Measurements from ENCODE around the gene TIMM50.
"Not testable (repeated sequence)": the region's sequence is repeated elsewhere in the genome, so short reads cannot be mapped to it uniquely, and the experiment has no call there.

The TIMM50 gene

DNA sequence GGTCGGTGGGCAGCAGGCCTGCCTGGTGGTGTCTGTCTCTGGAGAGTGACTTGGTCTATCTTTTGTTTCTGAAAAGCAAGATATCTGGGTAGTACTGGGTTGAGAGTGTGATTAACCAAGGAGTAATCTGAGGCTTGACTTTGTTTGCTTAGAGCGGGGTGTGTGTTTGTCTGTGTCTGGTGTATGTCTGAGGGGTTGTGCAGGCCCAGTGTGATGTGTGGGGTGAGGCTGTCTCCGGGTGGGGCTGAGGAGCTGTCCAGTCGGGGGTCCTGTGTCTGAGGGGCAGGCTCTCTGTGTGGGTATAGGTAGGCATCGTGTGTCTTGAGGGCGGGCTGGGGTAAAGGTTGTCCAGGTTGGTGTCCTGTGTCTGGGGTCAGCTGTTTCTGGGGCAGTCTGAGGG lies 11.1 kb upstream of the TIMM50 start:
- H3K27ac ChIP-seq (ENCODE audit: low read depth, low read length): no peak overlapping the region
- H3K9me3 ChIP-seq (ENCODE audit: control insufficient read depth in 1 of 2, low read length in 2 of 2): no peaks in the 10 kb centered on the region
- H3K4me1 ChIP-seq (ENCODE audit: control insufficient read depth in 1 of 2, insufficient read depth in 2 of 2, low read length in 2 of 2): no peaks in the 10 kb centered on the region
- H3K27me3 ChIP-seq (ENCODE audit: control insufficient read depth in 1 of 2, insufficient read depth in 2 of 2, low read length in 2 of 2): no peaks in the 10 kb centered on the region
- H3K36me3 ChIP-seq (ENCODE audit: control insufficient read depth in 1 of 2, insufficient read depth in 2 of 2, low read length in 2 of 2): peaks cover 71 to 96% of the 10 kb centered on the region in 2 donors
- H3K9ac ChIP-seq (ENCODE audit: low read depth in 1 of 2, low read length in 2 of 2): no peak overlapping the region
- no peak overlapping the region for H3K4me3 ChIP-seq (ENCODE audit: low read depth in 1 of 2, low read length in 2 of 2)

GRCh38 chr19:39470724-39471339 lies 9.8 kb upstream of the TIMM50 start:
- no peak overlapping the region for H3K27ac ChIP-seq (ENCODE audit: low read depth, low read length)
- no peaks in the 10 kb centered on the region for H3K9me3 ChIP-seq (ENCODE audit: control insufficient read depth in 1 of 2, low read length in 2 of 2)
- peaks cover 69 to 94% of the 10 kb centered on the region in 2 donors for H3K36me3 ChIP-seq (ENCODE audit: control insufficient read depth in 1 of 2, insufficient read depth in 2 of 2, low read length in 2 of 2)
- H3K27me3 ChIP-seq (ENCODE audit: control insufficient read depth in 1 of 2, insufficient read depth in 2 of 2, low read length in 2 of 2): no peaks in the 10 kb centered on the region
- no peak overlapping the region for H3K4me3 ChIP-seq (ENCODE audit: low read depth in 1 of 2, low read length in 2 of 2)
- H3K4me1 ChIP-seq (ENCODE audit: control insufficient read depth in 1 of 2, insufficient read depth in 2 of 2, low read length in 2 of 2): no peaks in the 10 kb centered on the region
- H3K9ac ChIP-seq (ENCODE audit: low read depth in 1 of 2, low read length in 2 of 2): no peak overlapping the region

- H3K9me3 ChIP-seq (ENCODE audit: control insufficient read depth in 1 of 2, low read length in 2 of 2): no peaks in the 10 kb centered on the region
- H3K9ac ChIP-seq (ENCODE audit: low read depth in 1 of 2, low read length in 2 of 2): no peak overlapping the region
- no peaks in the 10 kb centered on the region for H3K27me3 ChIP-seq (ENCODE audit: control insufficient read depth in 1 of 2, insufficient read depth in 2 of 2, low read length in 2 of 2)
- no peak overlapping the region for H3K27ac ChIP-seq (ENCODE audit: low read depth, low read length)
- no peak overlapping the region for H3K4me3 ChIP-seq (ENCODE audit: low read depth in 1 of 2, low read length in 2 of 2)
- H3K4me1 ChIP-seq (ENCODE audit: control insufficient read depth in 1 of 2, insufficient read depth in 2 of 2, low read length in 2 of 2): no peaks in the 10 kb centered on the region
- peaks cover 70 to 92% of the 10 kb centered on the region in 2 donors for H3K36me3 ChIP-seq (ENCODE audit: control insufficient read depth in 1 of 2, insufficient read depth in 2 of 2, low read length in 2 of 2)
Measured at GRCh38 chr19:39471756-39472536, 8.7 kb upstream of the TIMM50 start.

DNA sequence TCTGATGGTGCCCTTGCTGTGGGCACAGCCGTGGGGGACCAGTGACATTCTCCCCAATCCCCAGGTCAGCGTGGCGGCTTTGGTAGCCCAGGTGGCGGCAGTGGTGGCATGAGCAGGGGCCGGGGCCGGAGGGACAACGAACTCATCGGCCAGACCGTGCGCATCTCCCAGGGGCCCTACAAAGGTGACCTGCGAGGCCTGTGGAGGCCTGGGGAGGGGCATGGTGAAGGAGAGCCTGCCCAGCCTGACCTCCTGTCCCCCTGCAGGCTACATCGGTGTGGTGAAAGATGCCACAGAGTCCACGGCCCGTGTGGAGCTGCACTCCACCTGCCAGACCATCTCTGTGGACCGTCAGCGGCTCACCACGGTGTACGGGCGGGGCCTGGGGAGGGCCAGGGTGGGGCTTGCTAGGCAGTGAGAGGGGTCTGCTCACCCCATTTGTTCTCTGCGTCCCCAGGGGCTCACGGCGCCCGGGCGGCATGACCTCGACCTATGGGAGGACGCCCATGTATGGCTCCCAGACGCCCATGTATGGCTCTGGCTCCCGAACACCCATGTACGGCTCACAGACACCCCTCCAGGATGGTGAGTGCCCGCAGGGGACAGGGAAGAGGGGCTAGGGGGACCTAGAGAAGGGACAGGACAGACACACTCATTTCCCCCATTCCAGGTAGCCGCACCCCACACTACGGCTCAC lies 7.7 kb upstream of the TIMM50 start:
- Histone ChIP-seq H3K4me3 (ENCODE audit: low read depth in 1 of 2, low read length in 2 of 2) (no peak overlapping the region), H3K9ac (ENCODE audit: low read depth in 1 of 2, low read length in 2 of 2) (no peak overlapping the region), H3K27me3 (ENCODE audit: control insufficient read depth in 1 of 2, insufficient read depth in 2 of 2, low read length in 2 of 2) (no peaks in the 10 kb centered on the region), H3K4me1 (ENCODE audit: control insufficient read depth in 1 of 2, insufficient read depth in 2 of 2, low read length in 2 of 2) (no peaks in the 10 kb centered on the region), H3K36me3 (ENCODE audit: control insufficient read depth in 1 of 2, insufficient read depth in 2 of 2, low read length in 2 of 2) (peaks cover 67 to 84% of the 10 kb centered on the region in 2 donors), H3K9me3 (ENCODE audit: control insufficient read depth in 1 of 2, low read length in 2 of 2) (no peaks in the 10 kb centered on the region), H3K27ac (ENCODE audit: low read depth, low read length) (no peak overlapping the region)

DNA sequence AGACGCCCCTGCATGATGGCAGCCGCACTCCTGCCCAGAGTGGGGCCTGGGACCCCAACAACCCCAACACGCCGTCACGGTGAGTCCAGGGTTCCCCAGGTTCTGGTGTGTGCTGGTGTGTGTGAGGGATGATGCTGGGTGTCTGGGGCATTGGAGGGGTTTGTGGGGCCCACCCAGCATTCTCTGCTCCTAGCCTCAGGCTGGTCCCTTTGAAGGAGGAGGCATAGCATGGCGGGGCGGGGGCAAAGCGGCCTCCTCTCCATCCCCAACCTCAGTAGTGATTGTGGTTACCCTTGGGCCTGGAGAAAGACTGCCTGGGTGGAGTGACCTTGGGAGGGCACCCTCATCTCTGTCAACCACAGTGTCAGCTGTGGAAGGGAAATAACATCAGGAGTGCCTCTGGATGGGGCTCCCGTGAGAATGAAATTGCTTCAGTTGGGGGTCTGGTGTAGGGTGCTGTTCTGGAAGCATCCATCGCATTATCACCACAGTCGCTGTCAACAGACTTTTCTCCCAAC lies 7.1 kb upstream of the TIMM50 start:
- H3K27me3 ChIP-seq (ENCODE audit: control insufficient read depth in 1 of 2, insufficient read depth in 2 of 2, low read length in 2 of 2): no peaks in the 10 kb centered on the region
- H3K9ac ChIP-seq (ENCODE audit: low read depth in 1 of 2, low read length in 2 of 2): no peak overlapping the region
- H3K9me3 ChIP-seq (ENCODE audit: control insufficient read depth in 1 of 2, low read length in 2 of 2): no peaks in the 10 kb centered on the region
- peaks cover 61 to 78% of the 10 kb centered on the region in 2 donors for H3K36me3 ChIP-seq (ENCODE audit: control insufficient read depth in 1 of 2, insufficient read depth in 2 of 2, low read length in 2 of 2)
- H3K4me3 ChIP-seq (ENCODE audit: low read depth in 1 of 2, low read length in 2 of 2): no peak overlapping the region
- H3K27ac ChIP-seq (ENCODE audit: low read depth, low read length): no peak overlapping the region
- no peaks in the 10 kb centered on the region for H3K4me1 ChIP-seq (ENCODE audit: control insufficient read depth in 1 of 2, insufficient read depth in 2 of 2, low read length in 2 of 2)

GRCh38 chr19:39474139-39474620 lies 6.5 kb upstream of the TIMM50 start:
- H3K4me3 ChIP-seq (ENCODE audit: low read depth in 1 of 2, low read length in 2 of 2): no peak overlapping the region
- no peaks in the 10 kb centered on the region for H3K4me1 ChIP-seq (ENCODE audit: control insufficient read depth in 1 of 2, insufficient read depth in 2 of 2, low read length in 2 of 2)
- no peaks in the 10 kb centered on the region for H3K27me3 ChIP-seq (ENCODE audit: control insufficient read depth in 1 of 2, insufficient read depth in 2 of 2, low read length in 2 of 2)
- H3K9ac ChIP-seq (ENCODE audit: low read depth in 1 of 2, low read length in 2 of 2): no peak overlapping the region
- no peak overlapping the region for H3K27ac ChIP-seq (ENCODE audit: low read depth, low read length)
- no peaks in the 10 kb centered on the region for H3K9me3 ChIP-seq (ENCODE audit: control insufficient read depth in 1 of 2, low read length in 2 of 2)
- peaks cover 55 to 71% of the 10 kb centered on the region in 2 donors for H3K36me3 ChIP-seq (ENCODE audit: control insufficient read depth in 1 of 2, insufficient read depth in 2 of 2, low read length in 2 of 2)

DNA sequence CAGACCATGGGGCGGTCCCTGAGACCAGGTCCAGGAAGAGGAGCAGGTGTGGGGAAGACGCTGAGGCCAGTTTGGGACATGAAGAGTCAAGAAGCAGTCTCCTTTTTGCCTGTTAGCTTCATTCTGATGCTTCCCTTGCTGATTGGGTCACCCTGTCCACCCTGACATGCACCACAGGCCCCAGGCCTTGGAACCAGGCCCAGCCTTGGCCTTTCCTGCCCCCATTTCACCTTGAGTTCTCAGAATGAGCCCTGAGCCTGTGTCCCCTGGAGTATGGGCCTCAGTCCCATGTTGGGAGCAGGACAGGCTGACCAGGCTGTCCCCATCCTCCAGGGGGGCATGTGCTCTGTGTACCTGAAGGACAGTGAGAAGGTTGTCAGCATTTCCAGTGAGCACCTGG lies 4.9 kb upstream of the TIMM50 start:
- H3K36me3 ChIP-seq (ENCODE audit: control insufficient read depth in 1 of 2, insufficient read depth in 2 of 2, low read length in 2 of 2): peaks cover 39 to 56% of the 10 kb centered on the region in 2 donors
- peaks cover 0 to 5% of the 10 kb centered on the region in 2 donors for H3K4me1 ChIP-seq (ENCODE audit: control insufficient read depth in 1 of 2, insufficient read depth in 2 of 2, low read length in 2 of 2)
- no peak overlapping the region for H3K4me3 ChIP-seq (ENCODE audit: low read depth in 1 of 2, low read length in 2 of 2)
- no peak overlapping the region for H3K27ac ChIP-seq (ENCODE audit: low read depth, low read length)
- H3K9ac ChIP-seq (ENCODE audit: low read depth in 1 of 2, low read length in 2 of 2): no peak overlapping the region
- no peaks in the 10 kb centered on the region for H3K9me3 ChIP-seq (ENCODE audit: control insufficient read depth in 1 of 2, low read length in 2 of 2)
- no peaks in the 10 kb centered on the region for H3K27me3 ChIP-seq (ENCODE audit: control insufficient read depth in 1 of 2, insufficient read depth in 2 of 2, low read length in 2 of 2)

DNA sequence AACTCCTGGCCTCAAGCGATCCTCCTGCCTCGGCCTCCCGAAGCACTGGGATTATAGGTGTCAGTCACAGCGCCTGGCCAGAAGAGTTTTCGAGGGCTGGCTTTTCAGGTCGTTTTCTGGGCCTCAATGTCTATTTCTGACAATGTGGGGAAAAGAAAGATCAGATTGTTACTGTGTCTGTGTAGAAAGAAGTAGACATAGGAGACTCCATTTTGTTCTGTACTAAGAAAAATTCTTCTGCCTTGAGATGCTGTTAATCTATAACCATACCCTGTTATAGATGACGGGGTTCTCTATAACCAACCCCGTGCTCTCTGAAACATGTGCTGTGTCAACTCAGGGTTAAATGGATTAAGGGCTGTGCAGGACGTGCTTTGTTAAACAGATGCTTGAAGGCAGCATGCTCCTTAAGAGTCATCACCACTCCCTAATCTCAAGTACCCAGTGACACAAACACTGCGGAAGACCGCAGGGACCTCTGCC lies 1.3 kb upstream of the TIMM50 start:
- not testable (repeated sequence) for H3K9me3 ChIP-seq (ENCODE audit: control insufficient read depth in 1 of 2, low read length in 2 of 2); H3K27me3 ChIP-seq (ENCODE audit: control insufficient read depth in 1 of 2, insufficient read depth in 2 of 2, low read length in 2 of 2); H3K9ac ChIP-seq (ENCODE audit: low read depth in 1 of 2, low read length in 2 of 2); H3K4me3 ChIP-seq (ENCODE audit: low read depth in 1 of 2, low read length in 2 of 2); H3K27ac ChIP-seq (ENCODE audit: low read depth, low read length)
- Histone ChIP-seq H3K4me1 (ENCODE audit: control insufficient read depth in 1 of 2, insufficient read depth in 2 of 2, low read length in 2 of 2) (peaks cover 10 to 17% of the 10 kb centered on the region in 2 donors), H3K36me3 (ENCODE audit: control insufficient read depth in 1 of 2, insufficient read depth in 2 of 2, low read length in 2 of 2) (peaks cover 18 to 21% of the 10 kb centered on the region in 2 donors)

DNA sequence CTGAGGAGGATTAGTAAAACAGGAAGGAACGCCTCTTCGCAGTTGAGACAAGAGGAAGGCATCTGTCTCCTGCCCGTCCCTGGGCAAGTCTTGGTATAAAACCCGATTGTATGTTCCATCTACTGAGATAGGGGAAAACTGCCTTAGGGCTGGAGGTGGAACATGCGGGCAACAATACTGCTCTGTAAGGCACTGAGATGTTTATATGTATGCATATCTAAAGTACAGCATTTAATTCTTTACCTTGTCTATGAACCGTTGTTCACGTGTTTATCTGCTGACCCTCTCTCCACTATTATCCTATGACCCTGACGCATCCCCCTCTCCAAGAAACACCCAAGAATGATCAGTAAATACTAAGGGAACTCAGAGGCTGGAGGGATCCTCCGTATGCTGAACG lies 722 bp upstream of the TIMM50 start:
- H3K36me3 ChIP-seq (ENCODE audit: control insufficient read depth in 1 of 2, insufficient read depth in 2 of 2, low read length in 2 of 2): peaks cover 13 to 15% of the 10 kb centered on the region in 2 donors
- no peak overlapping the region for H3K27ac ChIP-seq (ENCODE audit: low read depth, low read length)
- peak overlapping the region; percentile 97 to 98 for H3K9ac ChIP-seq (ENCODE audit: low read depth in 1 of 2, low read length in 2 of 2)
- no peaks in the 10 kb centered on the region for H3K9me3 ChIP-seq (ENCODE audit: control insufficient read depth in 1 of 2, low read length in 2 of 2)
- peak overlapping the region; percentile 98 for H3K4me3 ChIP-seq (ENCODE audit: low read depth in 1 of 2, low read length in 2 of 2)
- H3K27me3 ChIP-seq (ENCODE audit: control insufficient read depth in 1 of 2, insufficient read depth in 2 of 2, low read length in 2 of 2): no peaks in the 10 kb centered on the region
- peaks cover 10 to 17% of the 10 kb centered on the region in 2 donors for H3K4me1 ChIP-seq (ENCODE audit: control insufficient read depth in 1 of 2, insufficient read depth in 2 of 2, low read length in 2 of 2)

GRCh38 chr19:39481229-39481545 lies 549 bp downstream of the TIMM50 start:
- Histone ChIP-seq H3K27ac (ENCODE audit: low read depth, low read length) (no peak overlapping the region), H3K9ac (ENCODE audit: low read depth in 1 of 2, low read length in 2 of 2) (peak overlapping the region; percentile 97 to 98), H3K4me3 (ENCODE audit: low read depth in 1 of 2, low read length in 2 of 2) (peak overlapping the region; percentile 98), H3K9me3 (ENCODE audit: control insufficient read depth in 1 of 2, low read length in 2 of 2) (no peaks in the 10 kb centered on the region), H3K27me3 (ENCODE audit: control insufficient read depth in 1 of 2, insufficient read depth in 2 of 2, low read length in 2 of 2) (no peaks in the 10 kb centered on the region), H3K36me3 (ENCODE audit: control insufficient read depth in 1 of 2, insufficient read depth in 2 of 2, low read length in 2 of 2) (peaks cover 11 to 13% of the 10 kb centered on the region in 2 donors), H3K4me1 (ENCODE audit: control insufficient read depth in 1 of 2, insufficient read depth in 2 of 2, low read length in 2 of 2) (peaks cover 10 to 17% of the 10 kb centered on the region in 2 donors)
